WTC11 (cell line): ENCODE measurements around the gene RPP38. TPM values are rescaled to one million over a fixed set of nuclear protein-coding genes. Genes with fewer than 3 reads are reported as not detected.

Experiments
- ATAC-seq: fragments of 200-7000 bp; cut with Tn5 transposase; 2 replicates; pipeline ENCODE4 v1.10.0; 2021; ENCODE audit warnings: mild to moderate bottlenecking, moderate library complexity
- CTCF ChIA-PET: fragments of 300-600 bp; sonication (Branson Sonifier 250); formaldehyde crosslinking; loops from one replicate; lab custom pipeline; 2021; ENCODE audit warnings: antibody characterized with exemption; lab: Charles Lee
- POLR2A ChIA-PET: fragments of 350-600 bp; sonication (Branson Sonifier 250); formaldehyde crosslinking; loops from one replicate; lab custom pipeline; 2021; ENCODE audit warnings: antibody characterized with exemption; lab: Charles Lee
- DNase-seq: peaks from one replicate; pipeline ENCODE4 v3.0.0; 2021; ENCODE audit warnings: low spot score
- H3K27ac Mint-ChIP-seq: 2 replicates; pipeline ENCODE4 v1.8.0; 2021; ENCODE audit warnings: mixed read lengths
- H3K27me3 Mint-ChIP-seq: 2 replicates; pipeline ENCODE4 v1.8.0; 2021; ENCODE audit warnings: low read depth, mild to moderate bottlenecking, moderate library complexity, mixed read lengths
- H3K36me3 Mint-ChIP-seq: 2 replicates; pipeline ENCODE4 v1.8.0; 2021; ENCODE audit warnings: mixed read lengths
- H3K4me1 Mint-ChIP-seq: 2 replicates; pipeline ENCODE4 v1.8.0; 2022; ENCODE audit warnings: mixed read lengths
- H3K4me3 Mint-ChIP-seq: 2 replicates; pipeline ENCODE4 v1.8.0; 2021; ENCODE audit warnings: mild to moderate bottlenecking, moderate library complexity, mixed read lengths
- H3K9me3 Mint-ChIP-seq: 2 replicates; pipeline ENCODE4 v1.8.0; 2021; ENCODE audit warnings: mixed read lengths
- E2F4 ChIP-seq: sonication (generic); formaldehyde crosslinking; IDR thresholded peaks from 2 replicates; pipeline ENCODE4 v1.8.1; 2022; ENCODE audit warnings: low read depth, mild to moderate bottlenecking, moderate library complexity, missing genetic modification reagents, borderline replicate concordance
- FOXK1 ChIP-seq: sonication (generic); formaldehyde crosslinking; IDR thresholded peaks from 2 replicates; pipeline ENCODE4 v1.8.0; 2022; ENCODE audit warnings: mild to moderate bottlenecking, moderate library complexity, missing genetic modification reagents
- FOXP4 ChIP-seq: sonication (generic); formaldehyde crosslinking; IDR thresholded peaks from 2 replicates; pipeline ENCODE4 v1.8.0; 2022; ENCODE audit warnings: mild to moderate bottlenecking, missing genetic modification reagents
- MYBL2 ChIP-seq: sonication (generic); formaldehyde crosslinking; IDR thresholded peaks from 2 replicates; pipeline ENCODE4 v1.8.1; 2023; ENCODE audit warnings: mild to moderate bottlenecking, moderate library complexity, missing genetic modification reagents
- NFE2L1 ChIP-seq: sonication (generic); formaldehyde crosslinking; IDR thresholded peaks from 2 replicates; pipeline ENCODE4 v1.8.1; 2023; ENCODE audit warnings: missing genetic modification reagents
- RELA ChIP-seq: sonication (generic); formaldehyde crosslinking; IDR thresholded peaks from 2 replicates; pipeline ENCODE4 v1.8.1; 2022; ENCODE audit warnings: missing genetic modification reagents, mild to moderate bottlenecking, borderline replicate concordance
- USF1 ChIP-seq: sonication (generic); formaldehyde crosslinking; IDR thresholded peaks from 2 replicates; pipeline ENCODE4 v1.8.0; 2022; ENCODE audit warnings: mild to moderate bottlenecking, missing genetic modification reagents
- ZBTB21 ChIP-seq: sonication (generic); formaldehyde crosslinking; IDR thresholded peaks from 2 replicates; pipeline ENCODE4 v1.8.1; 2023; ENCODE audit warnings: mild to moderate bottlenecking, missing genetic modification reagents, borderline replicate concordance
- ZBTB43 ChIP-seq: sonication (generic); formaldehyde crosslinking; IDR thresholded peaks from 2 replicates; pipeline ENCODE4 v1.8.1; 2023; ENCODE audit warnings: mild to moderate bottlenecking, missing genetic modification reagents
- ZNF121 ChIP-seq: sonication (generic); formaldehyde crosslinking; IDR thresholded peaks from 2 replicates; pipeline ENCODE4 v1.8.0; 2023; ENCODE audit warnings: missing genetic modification reagents
- ZNF281 ChIP-seq: sonication (generic); formaldehyde crosslinking; IDR thresholded peaks from 2 replicates; pipeline ENCODE4 v1.8.0; 2023; ENCODE audit warnings: mild to moderate bottlenecking, missing genetic modification reagents
- ZNF512 ChIP-seq: sonication (generic); formaldehyde crosslinking; IDR thresholded peaks from 2 replicates; pipeline ENCODE4 v1.8.1; 2022; ENCODE audit warnings: missing genetic modification reagents, borderline replicate concordance
- ZSCAN18 ChIP-seq: fragments of 250-450 bp; sonication (Bioruptor Pico); IDR thresholded peaks from 2 replicates; pipeline ENCODE4 v2.1.2; 2022; ENCODE audit warnings: mild to moderate bottlenecking, moderate library complexity
- total RNA-seq: library from RNA; stranded (reverse); gene quantifications from 3 replicates; pipeline ENCODE4 v1.2.3, GENCODE V29; 2021

The RPP38 gene
- total RNA-seq, 1 experiment from 2014 or later, result 20.9 TPM

- no peaks in the 10 kb centered on the region for H3K36me3 Mint-ChIP-seq
- H3K27ac Mint-ChIP-seq, result no peak overlapping the region
- ATAC-seq (no peak), DNase-seq (no peak)
- peaks cover 18% of the 10 kb centered on the region for H3K4me1 Mint-ChIP-seq
- ChIA-PET POLR2A (no interaction called here), CTCF (no interaction called here)
- no peak overlapping the region for H3K4me3 Mint-ChIP-seq
- H3K27me3 Mint-ChIP-seq, result no peaks in the 10 kb centered on the region
- no peak for TF ChIP-seq ZNF281
- TF ChIP-seq MYBL2 (CRISPR knock-in tag), result no peak
- no peak for TF ChIP-seq RELA (CRISPR knock-in tag)
- no peak for TF ChIP-seq ZBTB21 (CRISPR knock-in tag)
- no peaks in the 10 kb centered on the region for H3K9me3 Mint-ChIP-seq
These were observed 47.6 kb downstream of the RPP38 start for GRCh38 chr10:15144788-15145187.

- Mint-ChIP-seq H3K36me3 (no peaks in the 10 kb centered on the region), H3K4me3 (no peak overlapping the region), H3K27ac (no peak overlapping the region), H3K9me3 (no peaks in the 10 kb centered on the region), H3K4me1 (peaks cover 12% of the 10 kb centered on the region), H3K27me3 (no peaks in the 10 kb centered on the region)
- ATAC-seq (peak; percentile 66), DNase-seq (peak; percentile 24)
- TF ChIP-seq E2F4, result no peak
- CTCF ChIA-PET, result interaction anchor here (1.2 kb wide), 1 partner anchor 225 kb away, joined by 3 read pairs; the partner anchor contains the start of gene FAM171A1
- POLR2A ChIA-PET, result no interaction called here
These were observed 49.2 kb downstream of the RPP38 start for GRCh38 chr10:15146366-15146765.

GRCh38 chr10:15147594-15148392, 50.6 kb downstream of the RPP38 start:
- POLR2A ChIA-PET, result no interaction called here
- ATAC-seq (no peak), DNase-seq (no peak)
- TF ChIP-seq FOXP4 (CRISPR knock-in tag) (no peak), ZNF121 (CRISPR knock-in tag) (no peak)
- Mint-ChIP-seq H3K36me3 (no peaks in the 10 kb centered on the region), H3K27ac (no peak overlapping the region), H3K4me1 (peaks cover 7% of the 10 kb centered on the region), H3K4me3 (no peak overlapping the region), H3K9me3 (no peaks in the 10 kb centered on the region), H3K27me3 (no peaks in the 10 kb centered on the region)
- CTCF ChIA-PET, result interaction anchor here (1.2 kb wide), 1 partner anchor 223 kb away, joined by 3 read pairs; the partner anchor contains the start of gene FAM171A1

- CTCF ChIA-PET, result no interaction called here
- no peaks in the 10 kb centered on the region for H3K27me3 Mint-ChIP-seq
- no peak for ATAC-seq
- H3K4me1 Mint-ChIP-seq, result peaks cover 7% of the 10 kb centered on the region
- no peaks in the 10 kb centered on the region for H3K9me3 Mint-ChIP-seq
- no peak overlapping the region for H3K4me3 Mint-ChIP-seq
- no peak overlapping the region for H3K27ac Mint-ChIP-seq
- no peak for DNase-seq
- POLR2A ChIA-PET, result no interaction called here
- H3K36me3 Mint-ChIP-seq, result peaks cover 3% of the 10 kb centered on the region; the same call in 1 of the 2 replicates
- TF ChIP-seq USF1 (CRISPR knock-in tag) (no peak), ZSCAN18 (CRISPR knock-in tag) (no peak), ZNF512 (CRISPR knock-in tag) (no peak), FOXK1 (CRISPR knock-in tag) (no peak), NFE2L1 (CRISPR knock-in tag) (no peak), ZBTB43 (CRISPR knock-in tag) (no peak)
These were observed 52.1 kb downstream of the RPP38 start for GRCh38 chr10:15149042-15149771.
